KOPT-K1 (cell line): ENCODE data around the gene TSPAN9.

Experiments used
- H3K27ac ChIP-seq: fragments of 200-600 bp; sonication (generic); 2 replicates; pipeline ENCODE4 v1.5.1; 2016; ENCODE audit warnings: antibody characterized with exemption, mild to moderate bottlenecking, low read depth, low read length; ENCODE audit not compliant: poor library complexity, severe bottlenecking
- H3K36me3 ChIP-seq: fragments of 200-600 bp; sonication (generic); 2 replicates; pipeline ENCODE4 v1.5.1; 2017; ENCODE audit warnings: antibody characterized with exemption, mild to moderate bottlenecking, low read length, moderate library complexity; ENCODE audit not compliant: insufficient read depth
- H3K9me3 ChIP-seq: fragments of 200-600 bp; sonication (generic); 2 replicates; pipeline ENCODE4 v1.5.1; 2017; ENCODE audit warnings: antibody characterized with exemption, low read length, mild to moderate bottlenecking; ENCODE audit not compliant: insufficient read depth, poor library complexity, severe bottlenecking

The TSPAN9 gene

GRCh38 chr12:3076730-3077571 lies at the start of gene TSPAN9:
Gene TSPAN9, plus strand, starts transcription at chr12:3077379. Its CDS starts 123,815 bp downstream, at chr12:3201194.
- no peak within 1 kb of the TSS for H3K27ac ChIP-seq
- no peaks in the 10 kb centered on the region for H3K9me3 ChIP-seq
- H3K36me3 ChIP-seq: no peaks in the 10 kb centered on the region

DNA sequence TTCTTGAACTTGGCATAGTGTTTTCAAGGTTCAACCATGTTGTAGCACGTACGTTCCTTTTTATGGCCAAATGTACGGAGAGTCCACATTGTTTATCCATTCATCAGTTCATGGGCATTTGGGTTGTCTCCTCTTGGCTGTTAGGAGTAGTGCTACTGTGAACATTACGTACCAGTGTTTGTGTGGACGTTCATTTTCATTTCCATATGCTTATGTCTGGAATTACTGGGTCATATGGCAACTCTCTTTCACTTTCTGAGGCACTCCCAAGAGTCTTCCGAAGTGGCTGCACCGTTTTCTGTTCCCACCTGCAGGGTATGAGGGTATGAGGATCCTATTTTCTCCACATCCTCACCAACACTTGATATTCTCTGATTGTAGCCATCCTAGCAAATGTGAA lies 49.1 kb upstream of the TSPAN9 start:
- H3K36me3 ChIP-seq: no peaks in the 10 kb centered on the region
- no peak overlapping the region for H3K27ac ChIP-seq
- no peaks in the 10 kb centered on the region for H3K9me3 ChIP-seq

GRCh38 chr12:3030821-3031429 lies 46.3 kb upstream of the TSPAN9 start:
- Histone ChIP-seq H3K36me3 (no peaks in the 10 kb centered on the region), H3K27ac (no peak overlapping the region), H3K9me3 (no peaks in the 10 kb centered on the region)

- no peaks in the 10 kb centered on the region for H3K36me3 ChIP-seq
- H3K27ac ChIP-seq: no peak overlapping the region
- H3K9me3 ChIP-seq: no peaks in the 10 kb centered on the region
Observed at GRCh38 chr12:3032161-3032560, 45.0 kb upstream of the TSPAN9 start.

DNA sequence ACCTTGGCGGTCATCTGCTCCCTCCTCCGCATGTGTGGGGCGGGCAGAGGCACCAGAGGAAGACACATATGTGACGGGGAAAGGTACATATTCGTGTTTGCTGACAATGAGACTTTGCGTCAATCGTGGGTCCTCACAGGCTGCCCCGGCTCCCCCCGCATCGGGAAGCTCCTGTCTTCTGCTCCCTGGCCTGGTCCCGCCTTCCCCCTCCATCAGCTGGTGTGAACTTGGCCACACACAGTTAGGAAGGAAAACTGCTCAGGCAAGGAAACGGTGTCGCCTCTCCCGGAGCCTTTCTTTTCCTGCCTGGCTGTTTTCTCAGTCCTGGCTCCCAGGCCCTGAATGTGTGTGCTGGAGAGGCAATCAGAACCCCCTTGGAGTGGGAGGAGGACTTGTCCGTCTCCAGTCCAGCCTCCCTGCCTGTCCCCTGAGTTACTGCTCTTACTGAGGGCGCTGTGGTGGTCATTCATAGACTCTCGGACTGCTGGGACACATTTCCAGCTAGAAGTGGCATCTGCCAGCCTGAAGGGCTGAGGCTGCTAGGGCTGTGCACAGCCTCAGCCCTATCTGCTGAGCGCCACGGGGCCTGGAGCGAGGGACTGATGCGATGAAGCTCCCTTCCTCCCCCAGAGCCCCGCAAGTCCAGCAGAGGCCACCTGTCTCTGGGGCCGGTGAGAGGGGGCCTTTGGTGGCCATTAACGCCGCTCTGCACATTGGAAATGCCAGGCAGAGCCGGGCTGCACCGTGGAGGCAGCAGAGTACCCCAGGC lies 44.2 kb upstream of the TSPAN9 start:
- H3K27ac ChIP-seq: no peak overlapping the region
- H3K9me3 ChIP-seq: no peaks in the 10 kb centered on the region
- H3K36me3 ChIP-seq: no peaks in the 10 kb centered on the region

- Histone ChIP-seq H3K27ac (no peak overlapping the region), H3K9me3 (no peaks in the 10 kb centered on the region), H3K36me3 (no peaks in the 10 kb centered on the region)
Observed at GRCh38 chr12:3033539-3033867, 43.7 kb upstream of the TSPAN9 start.

DNA sequence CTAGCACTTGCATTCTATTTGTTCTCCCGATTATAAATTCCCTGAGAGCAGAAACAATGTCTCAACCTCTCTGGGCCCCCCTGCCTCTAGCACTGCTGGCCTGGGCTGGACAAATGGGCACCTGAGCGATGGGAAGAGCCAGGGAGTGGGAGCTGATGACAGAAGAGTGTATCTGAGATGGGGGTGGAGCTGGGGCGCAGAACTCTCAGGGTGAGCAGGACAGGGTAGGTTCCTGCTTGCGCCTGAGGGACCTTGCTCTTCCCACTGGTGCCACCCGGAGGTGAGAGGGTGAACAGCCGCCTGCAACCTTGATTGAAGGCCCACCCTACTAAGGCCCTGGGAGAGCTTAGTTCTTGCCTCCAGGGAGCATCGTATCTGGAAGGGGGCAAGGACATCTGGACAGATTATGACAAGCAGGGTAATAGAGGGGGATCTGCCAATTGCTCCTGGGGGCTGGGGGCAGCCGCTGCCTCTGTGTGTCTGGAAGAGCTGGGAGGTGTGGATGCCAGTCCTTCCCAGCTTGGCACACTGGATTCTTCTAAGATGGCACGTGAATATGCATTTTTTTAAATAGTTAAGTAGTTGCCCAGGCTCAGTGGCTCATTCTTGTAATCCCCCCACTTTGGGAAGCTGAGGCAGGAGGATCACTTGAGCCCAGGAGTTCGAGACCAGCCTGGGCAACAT lies 43.0 kb upstream of the TSPAN9 start:
- H3K27ac ChIP-seq: no peak overlapping the region
- no peaks in the 10 kb centered on the region for H3K9me3 ChIP-seq
- no peaks in the 10 kb centered on the region for H3K36me3 ChIP-seq

DNA sequence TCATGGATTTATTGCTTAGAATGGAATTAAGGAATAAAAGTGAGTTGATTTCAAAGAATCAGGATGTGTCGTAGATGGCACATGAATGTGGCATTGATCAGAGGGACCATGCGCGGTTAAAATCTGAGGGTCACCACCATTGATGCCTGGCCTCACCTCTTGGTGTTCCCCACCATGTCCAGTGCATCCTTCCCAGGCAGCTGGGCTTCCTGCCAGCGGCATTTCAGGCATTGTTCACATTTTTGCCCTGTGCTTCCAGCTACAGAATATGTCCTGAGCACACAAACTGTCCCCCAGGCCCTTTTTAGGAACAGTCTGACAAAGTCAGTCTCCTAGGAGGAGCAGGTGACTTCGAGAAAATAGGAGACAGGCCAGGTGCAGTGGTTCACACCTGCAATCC lies 42.0 kb upstream of the TSPAN9 start:
- H3K36me3 ChIP-seq: no peaks in the 10 kb centered on the region
- H3K27ac ChIP-seq: no peak overlapping the region
- H3K9me3 ChIP-seq: no peaks in the 10 kb centered on the region

DNA sequence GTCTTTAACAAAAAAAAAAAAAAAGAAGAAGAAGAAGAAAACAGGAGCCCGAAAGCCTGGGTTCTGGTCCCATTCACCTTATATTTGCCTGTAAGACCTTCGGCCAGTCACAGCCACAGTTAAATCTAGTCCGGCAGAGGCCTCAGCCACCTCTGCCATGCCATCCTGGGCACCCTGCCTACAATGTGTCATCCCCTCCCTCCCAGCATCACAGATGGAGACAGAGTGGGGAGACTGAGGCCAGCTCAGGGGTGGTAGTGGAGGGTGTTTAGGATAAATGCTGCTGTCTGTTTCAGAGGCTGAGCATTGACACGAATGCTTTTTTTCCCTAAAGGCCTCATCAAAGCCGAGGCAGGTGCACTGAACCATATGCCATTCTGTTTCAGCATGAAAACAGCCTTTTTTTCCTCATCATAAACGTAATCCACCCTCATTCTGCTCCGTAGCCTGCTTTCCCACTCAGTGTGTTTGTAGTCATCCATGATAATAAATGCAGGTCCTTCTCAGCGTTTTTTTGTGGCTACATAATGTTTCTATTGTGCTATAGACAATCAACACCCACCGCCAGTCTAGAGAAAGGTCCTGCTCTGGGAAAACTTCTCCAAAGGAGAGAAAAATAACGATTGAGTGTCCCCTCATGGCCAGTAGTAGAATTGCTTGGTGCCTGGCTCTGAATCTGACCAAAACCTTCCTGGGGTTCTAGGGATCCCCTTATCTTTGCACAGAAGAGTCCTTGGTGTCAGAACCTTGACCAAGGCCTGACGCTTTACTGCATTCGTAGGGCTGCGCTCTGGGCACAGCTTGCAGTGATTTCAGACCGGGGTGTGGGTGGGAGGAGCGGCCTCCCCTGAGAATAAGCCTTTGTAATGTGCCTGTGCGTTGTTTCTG lies 41.1 kb upstream of the TSPAN9 start:
- Histone ChIP-seq H3K27ac (no peak overlapping the region), H3K9me3 (no peaks in the 10 kb centered on the region), H3K36me3 (no peaks in the 10 kb centered on the region)

DNA sequence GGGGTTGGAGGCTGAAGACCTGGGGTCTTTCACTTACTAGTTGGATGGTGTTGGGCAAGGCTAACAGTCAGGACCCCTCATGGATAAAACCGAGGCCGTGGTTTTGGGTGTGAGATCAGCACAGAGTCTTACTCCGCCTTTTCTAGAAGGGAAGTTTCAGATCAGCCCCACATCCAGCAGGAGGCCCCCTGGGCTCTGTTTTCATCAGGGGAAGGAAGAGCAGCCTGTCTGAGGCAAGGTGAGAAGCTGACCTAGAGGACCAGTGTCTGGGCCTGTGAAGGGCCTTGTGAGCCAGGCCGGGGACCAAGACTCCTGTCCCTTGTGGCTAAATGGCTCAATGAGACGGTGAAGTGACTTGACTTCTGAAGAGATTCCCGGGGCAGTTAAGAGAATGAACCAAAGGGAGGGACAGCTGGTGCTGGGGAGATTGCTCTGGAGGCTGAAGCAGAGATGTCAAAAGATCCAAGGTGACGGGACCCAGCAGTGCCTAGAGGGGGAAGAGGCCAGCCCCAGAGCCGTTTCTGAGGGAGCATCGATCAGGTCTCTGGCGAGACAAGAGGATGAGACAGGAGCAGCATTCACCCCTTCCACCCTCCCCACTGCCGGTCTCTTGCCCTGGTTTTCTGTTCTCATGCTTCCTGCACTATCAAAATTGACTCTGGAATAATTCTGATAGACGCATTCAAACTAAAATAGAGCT lies 40.1 kb upstream of the TSPAN9 start:
- Histone ChIP-seq H3K36me3 (no peaks in the 10 kb centered on the region), H3K9me3 (no peaks in the 10 kb centered on the region), H3K27ac (no peak overlapping the region)

DNA sequence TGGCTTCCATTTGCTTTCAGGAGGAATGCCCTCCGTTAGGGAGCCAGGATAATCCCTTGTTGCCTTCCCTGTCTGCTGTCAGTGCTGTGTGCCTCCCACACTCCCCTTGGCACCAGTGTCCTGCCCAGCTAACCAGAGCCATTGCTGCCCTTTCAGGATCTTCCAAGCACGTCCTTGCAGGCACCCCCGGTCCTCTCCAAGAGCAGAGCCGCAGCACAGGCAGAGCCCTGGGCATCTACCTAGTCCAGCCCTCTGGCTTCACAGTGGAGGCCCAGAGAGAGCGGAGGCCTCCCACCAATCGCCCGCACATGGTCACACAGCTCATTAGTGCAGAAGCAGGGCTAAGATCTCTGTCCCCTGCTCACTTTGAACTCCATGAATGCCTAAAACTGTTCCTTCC lies 39.0 kb upstream of the TSPAN9 start:
- Histone ChIP-seq H3K27ac (no peak overlapping the region), H3K36me3 (no peaks in the 10 kb centered on the region), H3K9me3 (no peaks in the 10 kb centered on the region)

DNA sequence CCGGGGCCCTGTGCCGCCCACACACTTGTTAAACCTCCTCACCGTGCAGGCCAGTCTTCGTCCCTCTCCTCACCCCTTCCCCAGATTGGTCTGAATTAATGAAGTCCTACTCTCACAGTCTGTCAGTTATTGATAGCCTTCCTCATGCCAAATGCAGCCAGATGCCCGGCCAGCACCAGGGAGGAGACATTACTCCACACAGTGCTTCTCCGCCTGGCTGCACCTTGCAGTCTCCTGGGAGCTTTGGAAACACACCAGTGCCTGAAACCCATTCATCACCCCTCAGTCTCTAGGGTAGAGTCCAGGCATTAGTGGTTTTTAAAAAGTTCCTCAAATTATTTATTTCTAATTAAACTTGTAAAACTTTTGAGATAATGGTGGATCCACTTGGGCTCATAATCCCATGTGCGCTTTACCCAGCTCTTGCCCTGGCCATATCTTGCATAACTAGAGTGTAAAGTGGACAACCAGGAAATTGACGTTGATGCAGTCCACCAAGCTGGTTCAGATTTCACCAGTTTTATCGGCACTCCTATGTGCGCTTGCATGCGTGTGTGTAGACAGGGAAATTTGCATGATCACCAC lies 38.2 kb upstream of the TSPAN9 start:
- no peaks in the 10 kb centered on the region for H3K9me3 ChIP-seq
- H3K27ac ChIP-seq: no peak overlapping the region
- no peaks in the 10 kb centered on the region for H3K36me3 ChIP-seq

DNA sequence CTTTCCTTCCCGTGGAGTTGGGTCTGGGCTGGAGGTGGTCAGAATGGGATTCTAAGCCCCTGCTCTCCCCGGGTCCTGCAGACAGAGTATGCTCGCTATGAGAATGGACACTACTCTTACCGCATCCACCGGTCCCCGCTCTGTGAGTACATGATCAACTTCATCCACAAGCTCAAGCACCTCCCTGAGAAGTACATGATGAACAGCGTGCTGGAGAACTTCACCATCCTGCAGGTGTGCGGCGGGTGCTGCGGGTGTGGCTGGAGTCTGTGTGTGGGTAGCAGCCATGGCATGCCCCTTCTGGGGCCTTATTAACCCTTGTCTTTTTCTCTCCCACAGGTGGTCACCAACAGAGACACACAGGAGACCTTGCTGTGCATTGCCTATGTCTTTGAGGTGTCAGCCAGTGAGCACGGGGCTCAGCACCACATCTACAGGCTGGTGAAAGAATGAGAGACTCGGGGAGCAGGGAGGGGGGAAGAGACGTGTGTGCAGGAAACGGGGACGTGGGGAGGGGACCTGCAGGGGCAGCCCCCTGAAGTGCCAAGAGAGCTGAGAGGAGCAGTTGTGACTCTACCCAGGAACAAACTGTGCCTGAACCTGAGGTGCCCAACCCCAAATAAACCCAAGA lies 37.0 kb upstream of the TSPAN9 start:
- Histone ChIP-seq H3K27ac (no peak overlapping the region), H3K9me3 (no peaks in the 10 kb centered on the region), H3K36me3 (no peaks in the 10 kb centered on the region)
